Loucy (cell line): ENCODE data around the gene CDHR4.
"Not testable (repeated sequence)": the region's sequence is repeated elsewhere in the genome, so short reads cannot be mapped to it uniquely, and the experiment has no call there.

ENCODE experiments used
- EZH2phosphoT487 ChIP-seq: fragments of 200-600 bp; IDR thresholded peaks from 2 replicates; pipeline ENCODE4 v1.6.1; 2018; ENCODE audit warnings: antibody characterized with exemption, mild to moderate bottlenecking, moderate library complexity, borderline replicate concordance
- TF ChIP-seq, protein P1 (sequence below): fragments of 200-600 bp; sonication (generic); conservative IDR thresholded peaks from 2 replicates; pipeline ENCODE4 v1.5.1; 2014; ENCODE audit warnings: mild to moderate bottlenecking, antibody characterized with exemption, low read length

GRCh38 chr3:49782277-49782676 lies 17.4 kb downstream of the CDHR4 start:
- TF ChIP-seq, protein P1, sequence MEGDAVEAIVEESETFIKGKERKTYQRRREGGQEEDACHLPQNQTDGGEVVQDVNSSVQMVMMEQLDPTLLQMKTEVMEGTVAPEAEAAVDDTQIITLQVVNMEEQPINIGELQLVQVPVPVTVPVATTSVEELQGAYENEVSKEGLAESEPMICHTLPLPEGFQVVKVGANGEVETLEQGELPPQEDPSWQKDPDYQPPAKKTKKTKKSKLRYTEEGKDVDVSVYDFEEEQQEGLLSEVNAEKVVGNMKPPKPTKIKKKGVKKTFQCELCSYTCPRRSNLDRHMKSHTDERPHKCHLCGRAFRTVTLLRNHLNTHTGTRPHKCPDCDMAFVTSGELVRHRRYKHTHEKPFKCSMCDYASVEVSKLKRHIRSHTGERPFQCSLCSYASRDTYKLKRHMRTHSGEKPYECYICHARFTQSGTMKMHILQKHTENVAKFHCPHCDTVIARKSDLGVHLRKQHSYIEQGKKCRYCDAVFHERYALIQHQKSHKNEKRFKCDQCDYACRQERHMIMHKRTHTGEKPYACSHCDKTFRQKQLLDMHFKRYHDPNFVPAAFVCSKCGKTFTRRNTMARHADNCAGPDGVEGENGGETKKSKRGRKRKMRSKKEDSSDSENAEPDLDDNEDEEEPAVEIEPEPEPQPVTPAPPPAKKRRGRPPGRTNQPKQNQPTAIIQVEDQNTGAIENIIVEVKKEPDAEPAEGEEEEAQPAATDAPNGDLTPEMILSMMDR, result not testable (repeated sequence)
- TF ChIP-seq EZH2phosphoT487, result not testable (repeated sequence)
